Astrocyte of the cerebellum (primary cell): ENCODE data around the gene B3GALT6.

Experiments used
- DNase-seq: peaks from one replicate; pipeline ENCODE4 v3.0.0-alpha.2; 2011; ENCODE audit warnings: low read depth
- H3K4me3 ChIP-seq: 2 replicates; pipeline ENCODE4 v1.5.1; 2011; ENCODE audit warnings: mild to moderate bottlenecking, low read depth, low read length, moderate library complexity
- CTCF ChIP-seq: IDR thresholded peaks from 2 replicates; pipeline ENCODE4 v1.5.1; 2012; ENCODE audit warnings: low read length, low read depth, moderate library complexity, mild to moderate bottlenecking; ENCODE audit errors: missing control alignments
- in situ Hi-C: cut with HindIII; loops from 2 replicates; pipeline ENCODE4 v1.10.0; 2017; ENCODE audit warnings: low sequenced_read_pairs

B3GALT6 gene

DNA sequence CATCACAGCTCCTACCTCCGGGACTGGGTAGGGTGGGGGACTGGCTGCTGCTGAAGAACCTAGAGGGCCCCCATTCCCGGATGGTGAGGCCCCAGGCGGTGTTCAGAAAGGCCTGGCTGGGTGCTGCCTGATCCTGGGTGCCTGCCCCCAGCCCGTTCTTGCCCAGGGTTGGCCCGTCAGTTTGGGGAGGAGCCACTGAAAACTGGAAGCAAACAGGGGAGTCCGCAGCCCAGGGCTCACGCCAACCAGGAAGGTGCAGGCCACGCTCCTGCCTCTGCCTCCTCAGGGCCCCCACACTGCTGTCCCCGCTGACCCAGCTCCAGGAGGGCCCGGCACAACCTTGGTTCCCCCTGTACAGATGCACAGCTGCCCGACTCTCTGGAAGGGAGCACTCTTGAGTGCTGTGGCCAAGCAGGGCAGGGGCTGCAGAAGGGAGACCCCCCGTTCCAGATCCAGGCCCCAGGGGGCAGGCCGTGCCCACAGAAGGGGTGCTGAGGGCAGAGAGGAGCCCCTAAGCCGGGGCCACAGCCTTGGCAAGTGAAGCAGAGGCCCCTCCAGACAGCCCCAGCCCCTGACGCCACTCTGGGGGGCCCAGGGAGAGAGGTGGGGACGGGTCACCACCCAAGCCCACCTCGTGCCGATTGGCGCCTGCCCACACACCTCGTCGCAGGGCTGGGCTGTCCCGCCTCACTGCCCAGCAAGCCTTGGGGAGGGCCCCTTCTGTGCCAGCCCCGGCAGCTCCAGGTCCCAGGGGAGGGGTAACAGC, 9.0 kb downstream of the B3GALT6 start:
- in situ Hi-C loops: no loop called here

DNA sequence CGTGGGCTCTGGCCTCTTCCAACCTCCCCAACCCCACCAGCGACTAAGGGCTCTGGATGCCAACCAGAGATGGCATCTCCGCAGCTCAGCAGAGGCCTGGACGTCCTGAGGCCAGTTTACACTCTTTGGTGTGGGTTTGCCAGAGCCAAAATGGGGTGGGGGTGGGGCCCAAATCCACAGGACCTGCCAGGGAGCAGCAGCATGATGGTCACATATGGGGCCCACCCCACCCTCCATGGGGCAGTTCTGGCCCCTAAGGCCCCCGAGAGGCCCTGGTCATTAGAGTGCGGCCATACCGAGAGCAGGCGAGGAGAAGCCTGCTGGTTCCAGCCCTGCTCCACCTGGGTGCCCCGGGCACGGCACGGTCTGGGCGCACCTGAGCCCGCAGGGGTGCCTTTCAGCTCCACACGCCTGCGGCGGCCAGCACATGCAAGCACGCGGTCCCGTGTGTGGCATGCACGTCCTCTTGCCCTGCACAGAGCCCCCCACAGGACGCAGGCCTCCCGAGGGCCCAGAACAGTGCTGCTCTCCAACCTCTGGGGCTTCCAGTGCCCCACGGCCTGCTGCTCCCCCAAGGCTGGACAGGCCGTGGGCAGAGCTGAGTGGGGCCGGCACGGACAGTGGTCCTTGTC, 9.7 kb downstream of the B3GALT6 start:
- no peak for DNase-seq
- no peak overlapping the region for H3K4me3 ChIP-seq
- in situ Hi-C loops: no loop called here
- no peak for TF ChIP-seq CTCF

More for the DNA sequence above, 9.0 kb downstream of the B3GALT6 start:
- TF ChIP-seq CTCF: no peak
- H3K4me3 ChIP-seq: no peak overlapping the region
- DNase-seq: no peak

GRCh38 chr1:1242461-1243265, 10.6 kb downstream of the B3GALT6 start:
- no peak for DNase-seq
- no peak overlapping the region for H3K4me3 ChIP-seq
- TF ChIP-seq CTCF: no peak
- in situ Hi-C loops: no loop called here

GRCh38 chr1:1243266-1243660, 11.2 kb downstream of the B3GALT6 start:
- in situ Hi-C loops: no loop called here
- DNase-seq: no peak
- TF ChIP-seq CTCF: no peak
- no peak overlapping the region for H3K4me3 ChIP-seq

GRCh38 chr1:1243807-1244191, 11.8 kb downstream of the B3GALT6 start:
- no peak for DNase-seq
- no peak for TF ChIP-seq CTCF
- H3K4me3 ChIP-seq: no peak overlapping the region
- in situ Hi-C loops: no loop called here

- in situ Hi-C loops: no loop called here
- DNase-seq: no peak
- H3K4me3 ChIP-seq: no peak overlapping the region
- TF ChIP-seq CTCF: no peak
Observed at GRCh38 chr1:1244192-1244811, 12.3 kb downstream of the B3GALT6 start.
